GM21423 (cell line): ENCODE measurements around the gene M1AP.

Experiments
- ATAC-seq: cut with Tn5 transposase; IDR thresholded peaks from one replicate; pipeline ENCODE4 v1.9.1; 2021; ENCODE audit warnings: mild to moderate bottlenecking, moderate library complexity; ENCODE audit not compliant: unreplicated experiment

The M1AP gene

GRCh38 chr2:74507926-74508520, 140.1 kb downstream of the M1AP start:
- peak; percentile 8 for ATAC-seq
